Breast epithelium (tissue), 3 donors: ENCODE measurements around the gene PCGF2.

Experiments used
- CTCF ChIP-seq, 3 donors: fragments of 450-650 bp; IDR thresholded peaks; one replicate each; pipeline ENCODE4 v1.5.1; 2016 to 2017; ENCODE audit warnings: antibody characterized with exemption in 3 of 3, mild to moderate bottlenecking in 3 of 3, moderate library complexity in 3 of 3
- POLR2A ChIP-seq: fragments of 450-650 bp; IDR thresholded peaks from one replicate; pipeline ENCODE4 v1.6.1; 2016; ENCODE audit warnings: antibody characterized with exemption, mild to moderate bottlenecking, moderate library complexity
- POLR2AphosphoS5 ChIP-seq, 3 donors: sonication (generic); formaldehyde crosslinking; IDR thresholded peaks; one replicate each; pipeline ENCODE4 v1.6.1; 2017; ENCODE audit warnings: antibody characterized with exemption in 3 of 3

GRCh38 chr17:38693700-38694329 is 54.3 kb downstream of the PCGF2 start:
- TF ChIP-seq CTCF (IDR thresholded peaks at IDR 0.05): no peak
- TF ChIP-seq POLR2A: no peak
- TF ChIP-seq POLR2AphosphoS5 (IDR thresholded peaks at IDR 0.05): peak in 2 of 3 donors; percentile 52 to 57
